UCSD-AML1 (cell line): ENCODE measurements around the gene FAF1.
"Not testable (repeated sequence)": the region's sequence is repeated elsewhere in the genome, so short reads cannot be mapped to it uniquely, and the experiment has no call there.

Experiments
- DNase-seq: peaks from one replicate; lab custom pipeline; 2025; ENCODE audit not compliant: unreplicated experiment; lab: John Stamatoyannopoulos, UW

FAF1 gene

DNA sequence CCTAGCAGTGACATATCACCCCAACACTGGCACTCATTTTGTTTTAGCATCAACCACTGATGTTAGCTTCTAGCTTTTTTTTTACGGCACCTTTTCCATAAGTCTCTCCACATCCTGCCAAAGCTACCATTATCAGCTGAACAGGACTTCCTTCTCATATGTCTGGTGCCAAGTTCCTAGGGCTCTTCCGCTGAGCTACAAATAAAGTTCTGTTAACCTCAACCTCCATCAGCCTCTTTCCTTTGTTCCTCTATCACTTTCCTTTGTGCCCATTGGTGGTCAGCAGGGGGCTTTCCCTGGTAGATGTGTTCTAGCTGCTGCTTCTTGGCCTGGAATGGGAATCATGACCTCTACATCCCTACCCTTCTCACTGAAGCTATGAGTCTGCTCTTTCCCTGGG, 163.8 kb downstream of the FAF1 start:
- peak; percentile 55 for DNase-seq

DNA sequence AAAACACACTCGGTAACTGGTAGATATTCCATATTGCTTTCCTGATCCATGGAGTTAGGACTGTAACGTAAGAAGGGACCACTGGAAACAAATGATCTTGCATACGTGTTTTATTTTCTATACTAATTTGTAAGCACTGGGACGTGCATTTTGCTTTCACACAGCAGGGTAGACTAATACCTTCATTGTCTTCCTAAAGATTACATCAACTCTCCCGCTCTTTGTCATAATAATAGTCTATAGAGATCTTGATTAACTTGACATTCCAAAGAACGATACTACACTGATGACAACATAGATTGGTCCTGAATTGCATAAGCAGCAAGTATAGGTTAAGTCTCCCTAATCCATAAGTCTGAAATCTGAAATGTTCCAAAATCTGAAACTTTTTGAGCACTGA, 166.5 kb downstream of the FAF1 start:
- no peak for DNase-seq

DNA sequence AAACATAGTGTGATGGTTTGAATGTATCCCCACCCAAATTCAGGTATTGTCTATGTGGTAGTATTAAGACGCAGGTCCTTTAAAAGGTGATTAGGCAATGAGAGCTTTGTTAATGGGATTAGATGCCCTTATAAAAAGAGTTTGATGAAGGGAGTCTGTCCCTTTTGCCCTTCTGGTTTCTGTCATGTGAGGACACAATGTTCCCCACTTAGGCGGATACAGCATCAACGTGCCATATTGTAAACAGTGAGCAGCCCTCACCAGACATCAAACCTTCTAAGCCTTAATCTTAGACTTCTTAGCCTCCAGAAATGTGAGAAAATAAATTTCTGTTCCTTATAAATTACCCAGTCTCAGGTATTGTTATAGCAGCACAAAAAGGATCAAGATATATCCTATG, 172.8 kb downstream of the FAF1 start:
- no peak for DNase-seq

DNA sequence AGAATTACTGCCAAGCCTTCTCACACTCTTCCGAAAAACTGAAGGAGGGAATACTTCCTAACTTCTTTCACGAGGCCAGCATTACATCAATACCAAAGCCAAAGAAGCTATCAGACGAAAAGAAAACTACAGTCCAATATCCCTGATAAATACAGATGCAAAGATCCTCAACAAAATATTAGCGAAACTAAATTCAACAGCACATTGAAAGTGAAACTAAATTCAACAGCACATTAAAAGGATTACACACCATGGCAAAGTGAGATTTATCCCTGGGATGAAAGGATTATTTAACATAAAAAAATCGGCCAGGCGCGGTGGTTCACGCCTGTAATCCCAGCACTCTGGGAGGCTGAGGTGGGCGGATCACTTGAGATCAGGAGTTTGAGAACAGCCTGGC, 176.8 kb downstream of the FAF1 start:
- DNase-seq, result no peak

DNA sequence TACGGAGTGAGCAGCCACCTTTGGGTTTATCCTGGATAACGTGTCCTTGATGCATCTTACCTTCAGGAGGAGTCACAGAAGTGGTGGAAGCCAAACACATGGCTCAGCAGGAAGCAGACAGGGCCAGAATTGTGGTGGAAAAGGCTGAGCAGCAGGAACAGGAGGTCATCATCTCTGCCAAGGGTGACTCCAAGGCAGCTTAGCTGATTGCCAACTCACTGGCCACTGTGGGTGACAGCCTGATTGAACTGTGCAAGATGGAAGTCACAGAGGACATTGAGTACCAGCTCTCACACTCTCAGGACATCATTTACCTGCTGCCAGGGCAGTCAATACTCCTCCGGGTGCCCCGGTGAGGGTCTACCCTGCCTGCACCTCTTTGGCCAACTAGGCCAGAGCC, 179.3 kb downstream of the FAF1 start:
- no peak for DNase-seq

DNA sequence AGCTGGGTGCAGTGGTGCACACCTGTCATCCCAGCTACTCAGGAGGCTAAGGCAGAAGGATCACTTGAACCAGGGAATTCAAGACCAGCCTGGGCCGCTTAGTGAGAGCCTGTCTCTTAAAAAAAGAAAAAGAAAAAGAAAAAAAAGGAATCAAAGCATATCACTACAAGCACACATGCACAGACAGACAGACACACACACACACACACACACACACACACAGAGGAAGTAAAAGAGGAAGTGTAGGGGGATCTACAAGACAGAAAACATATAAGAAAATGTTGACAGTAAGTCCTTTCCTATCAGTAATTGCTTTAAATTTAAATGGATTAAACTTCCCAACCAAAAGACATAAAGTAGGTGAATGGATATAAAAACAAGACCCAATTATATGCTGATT, 180.3 kb downstream of the FAF1 start:
- no peak for DNase-seq

DNA sequence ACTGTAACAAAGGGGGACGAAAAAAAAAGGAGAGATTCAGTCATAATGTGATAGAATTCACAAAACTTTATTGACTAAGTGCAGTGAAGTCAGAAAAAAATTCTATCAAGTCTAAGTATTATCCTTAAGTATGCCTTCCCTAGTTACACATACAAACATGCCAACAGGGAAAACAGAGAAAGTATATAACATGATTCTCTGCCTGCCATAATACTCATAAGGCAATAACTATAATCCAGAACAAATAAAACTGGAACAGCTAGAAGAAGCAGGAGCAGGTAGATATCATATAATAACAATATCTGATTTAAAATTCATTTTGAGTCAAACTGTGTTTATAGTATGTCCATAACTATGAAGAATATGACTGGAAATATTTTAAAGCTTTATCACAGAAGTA, 184.3 kb downstream of the FAF1 start:
- no peak for DNase-seq

DNA sequence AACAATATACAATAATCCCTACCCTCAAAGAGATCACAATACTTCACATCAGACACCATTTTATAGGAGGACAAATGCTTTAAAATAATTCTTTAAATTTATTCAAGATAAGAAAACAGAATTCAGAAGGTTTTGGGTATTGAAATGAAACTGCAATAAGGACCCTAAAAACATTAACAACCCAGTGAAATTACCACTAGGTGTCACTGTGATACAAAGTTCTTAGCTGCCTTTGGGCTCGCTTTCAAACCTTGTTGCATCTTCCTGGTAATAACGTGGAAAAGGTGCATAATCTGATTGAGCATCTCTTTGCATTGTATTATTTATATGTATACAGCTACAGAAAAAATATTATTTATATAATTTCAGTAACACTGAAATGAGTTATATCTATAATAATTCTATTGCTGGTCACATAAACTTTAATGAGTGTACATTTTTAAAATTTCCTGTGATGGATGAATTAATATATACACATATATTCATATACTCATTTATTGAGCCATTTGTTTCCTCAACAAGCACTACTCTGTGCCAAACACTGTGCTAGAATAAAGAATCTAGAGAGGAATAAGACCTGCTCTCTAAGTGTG, 185.2 kb downstream of the FAF1 start:
- no peak for DNase-seq

DNA sequence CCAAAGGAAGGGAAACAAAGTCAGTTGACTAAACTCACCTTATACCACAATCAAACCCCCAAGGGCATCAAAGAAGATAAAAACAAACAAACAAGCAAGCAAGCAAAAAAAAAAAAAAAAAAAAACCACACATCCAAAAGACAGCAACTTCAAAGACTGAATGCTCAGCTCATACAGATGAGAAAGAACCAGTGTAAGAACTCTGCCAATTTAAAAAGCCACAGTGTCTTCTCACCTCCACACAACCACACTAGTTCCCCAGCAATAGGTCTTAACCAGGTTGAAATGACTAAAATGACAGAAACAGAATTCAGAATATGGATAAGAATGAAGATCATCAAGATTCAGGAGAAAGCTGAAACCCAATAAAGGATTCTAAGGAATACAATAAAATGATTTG, 193.4 kb downstream of the FAF1 start:
- DNase-seq, result no peak

DNA sequence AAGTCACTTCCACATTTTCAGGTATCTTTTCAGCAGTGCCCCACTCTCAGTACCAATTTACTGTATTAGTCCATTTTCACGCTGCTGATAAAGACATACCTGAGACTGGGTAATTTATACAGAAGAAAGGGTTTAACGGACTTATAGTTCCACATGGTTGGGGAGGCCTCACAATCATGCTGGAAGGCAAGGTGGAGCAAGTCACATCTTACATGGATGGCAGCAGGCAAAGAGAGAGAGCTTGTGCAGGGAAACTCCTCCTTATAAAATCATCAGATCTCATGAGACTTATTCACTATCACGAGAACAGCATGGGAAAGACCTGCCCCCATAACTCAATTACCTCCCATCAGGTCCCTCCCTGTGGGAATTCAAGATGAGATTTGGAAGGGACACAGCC, 203.5 kb downstream of the FAF1 start:
- DNase-seq, result not testable (repeated sequence)

DNA sequence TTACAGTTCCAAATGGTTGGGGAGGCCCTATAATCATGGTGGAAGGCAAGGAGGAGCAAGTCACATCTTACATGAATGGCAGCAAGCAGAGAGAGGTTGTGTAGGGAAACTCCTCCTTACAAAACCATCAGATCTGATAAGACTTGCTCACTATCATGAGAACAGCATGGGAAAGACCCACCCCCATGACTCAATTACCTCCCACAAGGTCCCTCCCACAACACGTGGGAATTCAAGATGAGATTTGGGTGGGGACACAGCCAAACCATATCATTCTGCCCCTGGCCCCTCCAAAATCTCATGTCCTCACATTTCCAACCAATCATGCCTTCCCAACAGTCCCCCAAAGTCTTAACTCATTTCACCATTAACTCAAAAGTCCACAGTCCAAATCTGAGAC, 205.3 kb downstream of the FAF1 start:
- DNase-seq, result not testable (repeated sequence)

DNA sequence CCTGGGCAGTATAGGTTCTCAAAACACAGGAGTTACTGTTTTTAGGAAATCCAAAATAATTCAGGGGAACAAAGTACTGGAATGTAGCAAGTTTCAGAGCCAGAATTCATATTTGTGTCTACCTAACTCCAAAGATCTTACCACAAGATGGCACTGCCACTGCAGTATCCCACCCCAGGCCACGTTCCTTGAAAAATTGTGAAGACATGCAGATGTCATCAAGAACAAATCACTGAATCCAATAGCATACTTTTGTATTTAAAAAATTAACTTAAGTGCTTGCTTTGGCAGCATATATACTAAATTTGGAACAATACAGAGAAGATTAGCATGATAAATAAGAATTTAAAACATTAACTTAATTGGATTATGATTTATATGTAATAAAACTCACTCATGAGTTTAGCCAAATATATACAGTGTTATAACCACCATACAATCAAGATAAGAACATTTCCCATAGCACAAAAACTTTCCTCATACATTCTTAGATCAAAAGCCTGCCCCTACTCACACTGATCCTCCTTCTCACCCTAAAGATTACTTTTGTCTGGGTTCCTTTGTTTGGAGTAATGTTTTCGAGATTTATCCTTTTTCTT, 209.9 kb downstream of the FAF1 start:
- no peak for DNase-seq

DNA sequence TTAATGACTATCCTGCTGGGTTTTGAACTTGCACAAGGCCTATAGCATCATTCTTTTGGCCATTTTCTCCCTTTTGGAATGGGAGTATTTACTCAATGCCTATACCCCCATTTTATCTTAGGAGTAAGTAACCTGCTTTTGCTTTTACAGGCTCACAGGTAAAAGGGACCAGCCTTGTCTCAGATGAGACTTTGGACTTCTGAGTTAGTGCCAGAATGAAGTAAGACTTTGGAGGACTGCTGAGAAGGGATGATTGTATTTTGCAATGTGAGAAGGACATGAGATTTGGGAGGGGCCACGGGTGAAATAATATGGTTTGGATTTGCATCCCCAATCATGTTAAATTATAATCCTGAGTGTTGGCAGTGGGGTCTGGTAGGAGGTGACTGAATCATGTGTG, 212.7 kb downstream of the FAF1 start:
- DNase-seq, result no peak

DNA sequence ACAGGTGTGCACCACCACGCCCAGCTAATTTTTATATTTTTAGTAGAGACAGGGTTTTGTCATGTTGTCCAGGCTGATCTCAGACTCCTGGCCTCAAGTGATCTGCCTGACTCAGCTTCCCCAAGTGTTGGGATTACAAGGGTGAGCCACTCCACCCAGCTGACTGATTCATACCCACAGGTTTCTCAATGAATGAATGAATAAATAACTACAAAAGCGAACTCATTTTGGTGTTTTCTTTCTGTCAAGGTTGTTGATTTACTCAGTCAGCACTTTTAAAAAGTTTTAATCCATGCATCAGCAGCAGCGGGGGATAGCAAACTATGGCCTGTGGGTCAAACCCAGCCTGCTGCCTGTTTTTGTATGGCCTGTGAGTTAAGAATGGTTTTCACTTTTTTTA, 217.5 kb downstream of the FAF1 start:
- no peak for DNase-seq

DNA sequence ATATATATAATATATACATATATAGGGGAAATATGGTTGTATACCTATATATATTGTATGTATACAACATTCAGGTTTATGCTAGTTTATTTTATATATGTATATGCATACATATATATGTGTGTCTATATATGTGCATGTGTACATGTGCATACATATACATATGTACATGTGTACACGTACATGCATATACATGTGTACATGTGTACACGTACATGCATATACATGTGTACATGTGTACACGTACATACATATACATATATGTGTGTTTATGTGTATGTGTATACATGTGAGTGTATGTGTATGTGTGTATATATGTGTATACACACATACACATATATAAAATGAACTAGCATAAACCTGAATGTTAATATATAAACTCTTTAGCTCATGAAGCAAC, 220.9 kb downstream of the FAF1 start:
- no peak for DNase-seq

DNA sequence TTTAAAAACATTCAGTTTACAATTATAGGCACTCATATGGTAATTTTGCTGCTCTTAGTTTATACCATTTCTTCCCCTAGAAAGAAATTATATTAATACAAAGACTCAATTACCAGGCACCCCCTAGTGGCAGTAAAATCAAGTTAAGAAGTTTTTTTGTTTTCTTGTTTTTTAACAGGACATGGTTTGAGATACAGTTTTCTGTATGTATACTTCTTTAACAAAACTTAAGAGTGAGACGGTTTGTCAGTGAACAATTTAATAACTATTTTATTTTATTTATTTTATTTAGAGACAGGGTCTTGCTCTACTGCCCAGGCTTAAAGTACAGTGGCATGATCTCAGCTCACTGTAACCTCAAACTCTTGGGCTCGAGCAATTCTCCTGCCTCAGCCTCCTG, 224.6 kb downstream of the FAF1 start:
- DNase-seq, result no peak

DNA sequence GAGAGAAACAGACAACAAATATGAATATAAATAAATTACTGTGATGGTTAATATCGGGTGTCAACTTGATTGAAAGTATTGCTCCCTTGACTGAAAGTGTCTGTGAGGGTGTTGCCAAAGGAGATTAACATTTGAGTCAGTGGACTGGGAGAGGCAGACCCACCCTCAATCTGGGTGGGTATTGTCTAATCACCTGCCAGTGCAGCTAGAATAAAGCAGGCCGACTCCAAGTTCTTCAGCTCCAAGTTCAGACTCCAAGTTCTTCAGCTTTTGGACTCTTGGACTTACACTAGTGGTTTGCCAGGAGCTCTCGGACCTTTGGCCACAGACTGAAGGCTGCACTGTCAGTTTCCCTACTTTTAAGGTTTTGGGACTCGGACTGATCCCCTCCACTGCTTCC, 232.5 kb downstream of the FAF1 start:
- DNase-seq, result not testable (repeated sequence)

DNA sequence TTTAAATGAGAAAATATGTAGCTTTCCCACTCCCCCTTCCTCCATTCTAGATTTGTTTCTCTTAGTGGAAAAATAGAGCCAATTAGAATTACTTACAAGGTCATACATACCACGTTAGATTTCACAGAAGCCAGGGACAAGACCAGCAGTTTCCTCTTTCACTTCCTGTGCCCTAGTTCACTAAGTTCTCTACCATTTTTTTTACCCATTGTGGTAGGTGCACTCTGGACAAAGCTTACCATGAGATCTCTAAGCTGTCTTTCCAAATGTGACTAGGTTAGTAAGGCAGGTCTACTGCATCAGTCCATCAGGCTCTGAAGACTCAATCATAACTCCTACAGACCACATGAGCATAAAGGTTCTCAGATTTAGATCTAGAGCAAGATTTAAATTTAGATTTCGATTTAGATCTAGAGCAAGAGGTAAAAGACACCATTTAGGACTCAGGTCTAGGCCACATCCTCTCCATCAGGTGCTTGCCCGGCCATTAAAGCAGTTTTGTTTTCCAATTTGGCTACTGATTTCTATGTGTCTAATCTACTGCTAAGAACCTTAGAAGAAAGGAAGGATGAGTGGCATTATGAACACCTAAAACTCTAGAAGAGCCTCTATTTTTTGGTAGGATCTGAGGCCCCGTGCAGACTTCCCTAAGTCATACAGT, 235.3 kb downstream of the FAF1 start:
- DNase-seq, result no peak

DNA sequence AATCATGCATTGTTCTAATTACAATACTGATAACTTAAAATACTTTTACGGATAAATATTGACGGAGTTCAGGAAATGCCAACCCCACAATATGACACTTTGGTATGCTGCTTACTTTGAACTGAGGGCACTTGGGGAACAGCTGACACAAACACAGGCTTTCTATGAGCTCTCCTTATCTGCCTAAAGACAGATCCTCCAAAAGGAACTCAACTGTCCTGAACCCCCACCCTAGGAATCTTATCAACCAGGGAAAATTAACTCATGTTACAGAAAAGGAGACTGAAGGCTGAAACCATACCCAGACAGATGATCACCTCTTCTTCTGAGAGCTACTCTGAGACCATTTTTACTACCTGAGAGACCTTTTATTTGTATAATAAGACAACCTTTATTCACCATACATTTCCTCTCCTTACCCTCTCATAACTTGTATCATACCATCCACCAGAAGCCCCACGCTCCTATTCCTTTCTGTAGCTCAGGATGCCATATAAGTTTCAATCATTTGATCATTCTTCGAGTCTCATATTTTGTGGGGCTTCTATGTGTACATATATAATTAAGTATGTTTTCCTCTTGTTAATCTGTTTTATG, 239.5 kb downstream of the FAF1 start:
- no peak for DNase-seq

DNA sequence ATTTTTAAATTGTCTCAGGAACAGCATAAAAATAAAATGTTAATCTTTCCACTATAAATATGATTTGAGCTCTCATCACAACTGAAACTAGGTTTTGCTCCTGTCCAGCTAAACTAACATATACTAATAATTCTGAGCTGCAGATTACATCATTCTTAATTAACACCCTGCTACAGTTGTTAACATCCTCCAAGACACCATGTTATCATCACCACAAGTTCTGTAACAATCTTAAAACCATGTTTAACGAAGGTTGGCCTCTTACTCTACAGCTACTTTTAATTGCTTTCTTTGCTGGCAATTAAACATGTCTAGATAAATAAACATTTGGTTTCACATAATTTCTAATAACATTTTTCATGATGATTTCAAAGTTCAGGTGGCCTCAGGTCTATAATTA, 240.9 kb downstream of the FAF1 start:
- no peak for DNase-seq

DNA sequence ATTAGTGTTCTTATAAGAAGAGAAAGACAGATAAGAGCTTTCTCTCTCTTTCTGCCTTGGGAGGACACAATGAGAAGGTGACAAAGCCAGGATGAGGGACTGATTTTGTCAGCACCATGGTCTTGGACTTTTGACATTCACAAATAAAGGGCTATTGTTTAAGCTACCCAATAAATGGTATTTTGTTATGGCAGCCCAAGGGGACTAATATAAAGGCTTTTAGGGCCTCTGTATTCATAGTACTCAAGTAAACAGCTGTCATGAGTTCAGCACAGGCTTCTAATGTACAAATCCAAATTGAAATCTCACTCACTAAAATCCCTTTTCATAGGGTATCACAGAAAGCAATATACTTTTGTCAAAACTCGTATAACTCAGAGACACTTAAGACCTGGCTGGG, 242.7 kb downstream of the FAF1 start:
- no peak for DNase-seq

DNA sequence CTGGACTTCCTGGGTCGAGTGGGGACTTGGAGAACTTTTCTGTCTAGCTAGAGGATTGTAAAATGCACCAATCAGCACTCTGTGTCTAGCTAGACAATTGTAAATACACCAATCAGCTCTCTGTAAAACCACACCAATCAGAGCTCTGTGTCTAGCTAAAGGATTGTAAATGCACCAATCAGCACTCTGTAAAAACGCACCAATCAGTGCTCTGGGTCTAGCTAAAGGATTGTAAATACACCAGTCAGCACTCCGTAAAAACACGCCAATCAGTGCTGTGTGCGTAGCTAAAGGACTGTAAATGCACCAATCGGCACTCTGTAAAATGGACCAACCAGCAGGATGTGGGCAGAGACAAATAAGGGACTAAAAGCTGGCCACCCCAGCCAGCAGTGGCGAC, 243.6 kb downstream of the FAF1 start:
- not testable (repeated sequence) for DNase-seq
